ENCODE data around the gene IL2.

IL2 gene

DNA sequence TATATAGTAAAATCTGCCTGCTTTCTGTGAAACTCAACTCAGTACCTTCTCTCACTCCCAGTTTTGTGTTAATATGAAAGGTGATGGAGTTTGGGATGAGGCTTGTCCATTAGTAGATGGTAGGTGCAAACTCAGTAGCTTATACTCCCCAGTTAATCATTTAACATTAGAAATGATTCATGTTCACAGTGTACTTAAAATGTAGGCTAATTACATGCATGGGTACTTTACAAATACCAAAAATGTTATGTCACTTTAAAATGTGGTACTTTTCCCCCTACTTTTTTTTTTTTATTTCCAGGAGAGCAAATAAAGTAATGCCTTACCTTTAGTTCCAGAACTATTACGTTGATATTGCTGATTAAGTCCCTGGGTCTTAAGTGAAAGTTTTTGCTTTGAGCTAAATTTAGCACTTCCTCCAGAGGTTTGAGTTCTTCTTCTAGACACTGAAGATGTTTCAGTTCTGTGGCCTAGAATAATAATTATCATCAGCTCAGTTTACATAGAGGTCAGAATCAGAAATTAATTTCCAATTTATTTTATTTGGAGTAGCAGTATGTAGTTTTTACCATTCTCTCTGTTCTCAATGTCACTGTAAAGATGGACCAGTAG, 3.0 kb downstream of the IL2 start:
- ATAC-seq: no peak
- TF ChIP-seq ZFP30 (CRISPR knock-in tag; IDR thresholded peaks at IDR 0.05) (no peak), ESRRG (CRISPR knock-in tag; IDR thresholded peaks at IDR 0.05) (no peak), OSR1 (CRISPR knock-in tag; IDR thresholded peaks at IDR 0.05) (no peak), TCF4 (CRISPR knock-in tag; IDR thresholded peaks at IDR 0.05; ENCODE audit: borderline replicate concordance) (no peak)
- TF ChIP-seq, protein P1, sequence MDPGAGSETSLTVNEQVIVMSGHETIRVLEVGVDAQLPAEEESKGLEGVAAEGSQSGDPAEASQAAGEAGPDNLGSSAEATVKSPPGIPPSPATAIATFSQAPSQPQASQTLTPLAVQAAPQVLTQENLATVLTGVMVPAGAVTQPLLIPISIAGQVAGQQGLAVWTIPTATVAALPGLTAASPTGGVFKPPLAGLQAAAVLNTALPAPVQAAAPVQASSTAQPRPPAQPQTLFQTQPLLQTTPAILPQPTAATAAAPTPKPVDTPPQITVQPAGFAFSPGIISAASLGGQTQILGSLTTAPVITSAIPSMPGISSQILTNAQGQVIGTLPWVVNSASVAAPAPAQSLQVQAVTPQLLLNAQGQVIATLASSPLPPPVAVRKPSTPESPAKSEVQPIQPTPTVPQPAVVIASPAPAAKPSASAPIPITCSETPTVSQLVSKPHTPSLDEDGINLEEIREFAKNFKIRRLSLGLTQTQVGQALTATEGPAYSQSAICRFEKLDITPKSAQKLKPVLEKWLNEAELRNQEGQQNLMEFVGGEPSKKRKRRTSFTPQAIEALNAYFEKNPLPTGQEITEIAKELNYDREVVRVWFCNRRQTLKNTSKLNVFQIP (CRISPR knock-in tag; IDR thresholded peaks at IDR 0.05; ENCODE audit: borderline replicate concordance, low read depth): no peak
- TF ChIP-seq, protein P2, sequence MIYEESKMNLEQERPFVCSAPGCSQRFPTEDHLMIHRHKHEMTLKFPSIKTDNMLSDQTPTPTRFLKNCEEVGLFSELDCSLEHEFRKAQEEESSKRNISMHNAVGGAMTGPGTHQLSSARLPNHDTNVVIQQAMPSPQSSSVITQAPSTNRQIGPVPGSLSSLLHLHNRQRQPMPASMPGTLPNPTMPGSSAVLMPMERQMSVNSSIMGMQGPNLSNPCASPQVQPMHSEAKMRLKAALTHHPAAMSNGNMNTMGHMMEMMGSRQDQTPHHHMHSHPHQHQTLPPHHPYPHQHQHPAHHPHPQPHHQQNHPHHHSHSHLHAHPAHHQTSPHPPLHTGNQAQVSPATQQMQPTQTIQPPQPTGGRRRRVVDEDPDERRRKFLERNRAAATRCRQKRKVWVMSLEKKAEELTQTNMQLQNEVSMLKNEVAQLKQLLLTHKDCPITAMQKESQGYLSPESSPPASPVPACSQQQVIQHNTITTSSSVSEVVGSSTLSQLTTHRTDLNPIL (CRISPR knock-in tag; IDR thresholded peaks at IDR 0.05; ENCODE audit: low read depth): no peak

DNA sequence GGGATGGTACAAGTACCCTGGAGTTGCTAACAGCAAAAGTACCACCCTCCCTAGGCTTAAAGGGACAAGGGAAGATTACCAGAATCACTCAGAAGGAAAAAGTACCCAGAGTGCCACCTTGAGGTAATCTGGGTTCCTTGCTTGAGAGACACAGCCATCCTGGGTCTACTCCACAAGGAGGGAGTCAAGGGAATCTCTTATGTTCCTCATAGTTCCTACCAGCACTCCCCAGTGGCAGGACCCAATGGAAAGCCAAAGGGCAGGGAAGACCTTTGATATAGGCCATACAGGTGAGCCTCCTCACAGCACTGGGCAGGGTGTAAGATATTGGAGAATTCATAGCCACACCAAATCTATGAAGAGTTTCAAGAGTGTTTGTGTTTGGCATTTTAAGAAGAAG, 5.7 kb downstream of the IL2 start:
- ATAC-seq: peak; percentile 80
- TF ChIP-seq ISL1 (CRISPR knock-in tag; IDR thresholded peaks at IDR 0.05) (no peak), SNAI2 (CRISPR knock-in tag; IDR thresholded peaks at IDR 0.05) (no peak)

DNA sequence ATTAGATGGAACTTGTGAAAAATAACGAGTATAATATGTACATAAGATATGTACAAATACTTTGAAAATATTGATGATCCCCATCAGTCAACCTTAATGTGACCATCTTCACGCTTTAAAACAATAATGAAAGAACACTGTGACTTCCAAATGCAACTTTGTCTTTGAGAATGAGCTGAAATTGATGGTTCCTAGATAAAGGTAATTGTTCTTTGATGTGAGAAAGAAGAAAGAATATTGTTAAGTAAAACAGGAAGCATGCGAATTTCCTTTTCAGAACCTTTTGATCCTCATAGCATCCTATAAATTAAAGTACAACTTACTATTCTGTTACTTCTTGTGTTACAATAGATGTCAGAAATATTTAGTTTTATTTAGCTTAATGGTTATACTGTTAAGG, 22.2 kb downstream of the IL2 start:
- no peak for TF ChIP-seq CSDC2 (CRISPR knock-in tag; IDR thresholded peaks at IDR 0.05)
- no peak for TF ChIP-seq TOX (CRISPR knock-in tag; IDR thresholded peaks at IDR 0.05; ENCODE audit: borderline replicate concordance)
- TF ChIP-seq, protein P3, sequence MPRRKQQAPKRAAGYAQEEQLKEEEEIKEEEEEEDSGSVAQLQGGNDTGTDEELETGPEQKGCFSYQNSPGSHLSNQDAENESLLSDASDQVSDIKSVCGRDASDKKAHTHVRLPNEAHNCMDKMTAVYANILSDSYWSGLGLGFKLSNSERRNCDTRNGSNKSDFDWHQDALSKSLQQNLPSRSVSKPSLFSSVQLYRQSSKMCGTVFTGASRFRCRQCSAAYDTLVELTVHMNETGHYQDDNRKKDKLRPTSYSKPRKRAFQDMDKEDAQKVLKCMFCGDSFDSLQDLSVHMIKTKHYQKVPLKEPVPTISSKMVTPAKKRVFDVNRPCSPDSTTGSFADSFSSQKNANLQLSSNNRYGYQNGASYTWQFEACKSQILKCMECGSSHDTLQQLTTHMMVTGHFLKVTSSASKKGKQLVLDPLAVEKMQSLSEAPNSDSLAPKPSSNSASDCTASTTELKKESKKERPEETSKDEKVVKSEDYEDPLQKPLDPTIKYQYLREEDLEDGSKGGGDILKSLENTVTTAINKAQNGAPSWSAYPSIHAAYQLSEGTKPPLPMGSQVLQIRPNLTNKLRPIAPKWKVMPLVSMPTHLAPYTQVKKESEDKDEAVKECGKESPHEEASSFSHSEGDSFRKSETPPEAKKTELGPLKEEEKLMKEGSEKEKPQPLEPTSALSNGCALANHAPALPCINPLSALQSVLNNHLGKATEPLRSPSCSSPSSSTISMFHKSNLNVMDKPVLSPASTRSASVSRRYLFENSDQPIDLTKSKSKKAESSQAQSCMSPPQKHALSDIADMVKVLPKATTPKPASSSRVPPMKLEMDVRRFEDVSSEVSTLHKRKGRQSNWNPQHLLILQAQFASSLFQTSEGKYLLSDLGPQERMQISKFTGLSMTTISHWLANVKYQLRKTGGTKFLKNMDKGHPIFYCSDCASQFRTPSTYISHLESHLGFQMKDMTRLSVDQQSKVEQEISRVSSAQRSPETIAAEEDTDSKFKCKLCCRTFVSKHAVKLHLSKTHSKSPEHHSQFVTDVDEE (CRISPR knock-in tag; IDR thresholded peaks at IDR 0.05): no peak
- no peak for TF ChIP-seq ESRRG (CRISPR knock-in tag; IDR thresholded peaks at IDR 0.05)
- TF ChIP-seq ISL1 (CRISPR knock-in tag; IDR thresholded peaks at IDR 0.05): no peak
- TF ChIP-seq SNAI2 (CRISPR knock-in tag; IDR thresholded peaks at IDR 0.05): no peak
- TF ChIP-seq GLIS3 (CRISPR knock-in tag; IDR thresholded peaks at IDR 0.05): no peak
- TF ChIP-seq ZNF70 (CRISPR knock-in tag; IDR thresholded peaks at IDR 0.05): no peak
- no peak for TF ChIP-seq ARNTL (CRISPR knock-in tag; IDR thresholded peaks at IDR 0.05; ENCODE audit: borderline replicate concordance, low read depth)
- TF ChIP-seq, protein P1 (CRISPR knock-in tag; IDR thresholded peaks at IDR 0.05; ENCODE audit: borderline replicate concordance, low read depth): no peak
- TF ChIP-seq, protein P2 (CRISPR knock-in tag; IDR thresholded peaks at IDR 0.05; ENCODE audit: low read depth): no peak
- TF ChIP-seq RARB (CRISPR knock-in tag; IDR thresholded peaks at IDR 0.05): no peak
- TF ChIP-seq ZFP3 (CRISPR knock-in tag; IDR thresholded peaks at IDR 0.05): no peak
- no peak for TF ChIP-seq ZNF8 (CRISPR knock-in tag; IDR thresholded peaks at IDR 0.05)
- no peak for TF ChIP-seq ZC3H10 (CRISPR knock-in tag; IDR thresholded peaks at IDR 0.05)
- no peak for TF ChIP-seq ZNF565 (CRISPR knock-in tag; conservative IDR thresholded peaks at IDR 0.05; ENCODE audit: low read depth)
- no peak for ATAC-seq

DNA sequence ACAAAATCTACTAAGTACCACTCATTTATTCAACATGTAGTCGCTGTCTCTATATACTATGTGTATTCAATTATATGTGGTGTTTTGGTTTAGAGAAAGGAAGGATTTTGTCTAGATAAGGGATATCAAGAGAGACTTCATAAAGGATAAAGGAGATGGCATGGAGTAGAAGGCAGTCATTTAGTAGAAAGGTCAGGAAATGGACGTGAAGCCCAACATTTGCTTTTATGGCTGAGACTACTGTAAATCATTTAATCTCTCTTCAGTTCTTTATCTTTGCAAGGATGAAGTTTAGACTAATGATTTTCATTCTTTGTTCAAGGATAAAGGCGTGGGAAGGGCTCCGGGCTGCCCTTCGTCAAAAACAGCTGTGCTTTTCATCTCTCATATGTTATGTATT, 25.2 kb downstream of the IL2 start:
- no peak for ATAC-seq
- TF ChIP-seq GLIS3 (CRISPR knock-in tag; IDR thresholded peaks at IDR 0.05): no peak
- TF ChIP-seq ARNTL (CRISPR knock-in tag; IDR thresholded peaks at IDR 0.05; ENCODE audit: borderline replicate concordance, low read depth): no peak
- no peak for TF ChIP-seq SNAI2 (CRISPR knock-in tag; IDR thresholded peaks at IDR 0.05)
- no peak for TF ChIP-seq PPARA (CRISPR knock-in tag; IDR thresholded peaks at IDR 0.05; ENCODE audit: borderline replicate concordance)
- TF ChIP-seq ZFP30 (CRISPR knock-in tag; IDR thresholded peaks at IDR 0.05): no peak
- TF ChIP-seq, protein P2 (CRISPR knock-in tag; IDR thresholded peaks at IDR 0.05; ENCODE audit: low read depth): no peak
- TF ChIP-seq, protein P4, sequence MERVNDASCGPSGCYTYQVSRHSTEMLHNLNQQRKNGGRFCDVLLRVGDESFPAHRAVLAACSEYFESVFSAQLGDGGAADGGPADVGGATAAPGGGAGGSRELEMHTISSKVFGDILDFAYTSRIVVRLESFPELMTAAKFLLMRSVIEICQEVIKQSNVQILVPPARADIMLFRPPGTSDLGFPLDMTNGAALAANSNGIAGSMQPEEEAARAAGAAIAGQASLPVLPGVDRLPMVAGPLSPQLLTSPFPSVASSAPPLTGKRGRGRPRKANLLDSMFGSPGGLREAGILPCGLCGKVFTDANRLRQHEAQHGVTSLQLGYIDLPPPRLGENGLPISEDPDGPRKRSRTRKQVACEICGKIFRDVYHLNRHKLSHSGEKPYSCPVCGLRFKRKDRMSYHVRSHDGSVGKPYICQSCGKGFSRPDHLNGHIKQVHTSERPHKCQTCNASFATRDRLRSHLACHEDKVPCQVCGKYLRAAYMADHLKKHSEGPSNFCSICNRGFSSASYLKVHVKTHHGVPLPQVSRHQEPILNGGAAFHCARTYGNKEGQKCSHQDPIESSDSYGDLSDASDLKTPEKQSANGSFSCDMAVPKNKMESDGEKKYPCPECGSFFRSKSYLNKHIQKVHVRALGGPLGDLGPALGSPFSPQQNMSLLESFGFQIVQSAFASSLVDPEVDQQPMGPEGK (CRISPR knock-in tag; IDR thresholded peaks at IDR 0.05; ENCODE audit: borderline replicate concordance): no peak

Data from SK-N-SH treated with all-trans-retinoic acid at 6 μM for 48 hours (cell line).